SU-DHL-6 (cell line): Measurements from ENCODE around the gene C1QTNF2.

Source experiments
- EZH2phosphoT487 ChIP-seq: fragments of 200-600 bp; sonication (generic), shearing (Covaris generic); conservative IDR thresholded peaks from 2 replicates; pipeline ENCODE4 v1.6.1; 2018; ENCODE audit warnings: mild to moderate bottlenecking, antibody characterized with exemption, low read length, moderate library complexity, mixed read lengths
- TF ChIP-seq, protein P1 (sequence below): fragments of 200-600 bp; sonication (generic); IDR thresholded peaks from one replicate; pipeline ENCODE4 v1.5.1; 2017; ENCODE audit warnings: antibody characterized with exemption, mild to moderate bottlenecking, low read length, moderate library complexity; ENCODE audit not compliant: insufficient read depth, poor library complexity, severe bottlenecking

DNA sequence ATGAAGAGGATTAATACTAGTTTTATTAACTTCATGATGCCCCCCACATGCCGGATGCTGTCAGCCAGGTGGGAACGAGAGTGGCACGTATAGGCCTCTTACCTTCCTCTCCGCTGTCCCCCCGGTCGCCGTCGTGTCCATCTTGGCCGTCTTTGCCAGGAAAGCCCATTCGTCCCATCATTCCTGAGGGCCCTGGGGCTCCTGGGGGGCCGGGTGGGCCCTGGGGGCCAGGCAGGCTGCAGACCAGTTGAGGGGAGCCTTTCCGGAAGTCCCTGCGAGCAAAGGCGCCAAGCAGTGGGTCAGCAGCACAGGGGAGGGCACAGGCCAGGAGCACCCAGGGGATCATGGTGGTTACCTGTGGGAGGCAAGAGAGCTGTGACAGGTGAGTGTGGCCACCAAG is 15.8 kb downstream of the C1QTNF2 start:
- TF ChIP-seq, protein P1, sequence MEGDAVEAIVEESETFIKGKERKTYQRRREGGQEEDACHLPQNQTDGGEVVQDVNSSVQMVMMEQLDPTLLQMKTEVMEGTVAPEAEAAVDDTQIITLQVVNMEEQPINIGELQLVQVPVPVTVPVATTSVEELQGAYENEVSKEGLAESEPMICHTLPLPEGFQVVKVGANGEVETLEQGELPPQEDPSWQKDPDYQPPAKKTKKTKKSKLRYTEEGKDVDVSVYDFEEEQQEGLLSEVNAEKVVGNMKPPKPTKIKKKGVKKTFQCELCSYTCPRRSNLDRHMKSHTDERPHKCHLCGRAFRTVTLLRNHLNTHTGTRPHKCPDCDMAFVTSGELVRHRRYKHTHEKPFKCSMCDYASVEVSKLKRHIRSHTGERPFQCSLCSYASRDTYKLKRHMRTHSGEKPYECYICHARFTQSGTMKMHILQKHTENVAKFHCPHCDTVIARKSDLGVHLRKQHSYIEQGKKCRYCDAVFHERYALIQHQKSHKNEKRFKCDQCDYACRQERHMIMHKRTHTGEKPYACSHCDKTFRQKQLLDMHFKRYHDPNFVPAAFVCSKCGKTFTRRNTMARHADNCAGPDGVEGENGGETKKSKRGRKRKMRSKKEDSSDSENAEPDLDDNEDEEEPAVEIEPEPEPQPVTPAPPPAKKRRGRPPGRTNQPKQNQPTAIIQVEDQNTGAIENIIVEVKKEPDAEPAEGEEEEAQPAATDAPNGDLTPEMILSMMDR = no peak
- TF ChIP-seq EZH2phosphoT487 = no peak
